GM12801 (cell line): Measurements from ENCODE around the gene VOPP1.

Source experiments
- CTCF ChIP-seq: IDR thresholded peaks from one replicate; pipeline ENCODE4 v1.5.1; 2011; ENCODE audit warnings: control low read depth; ENCODE audit not compliant: insufficient read length; ENCODE audit errors: extremely low read depth

Gene VOPP1

DNA sequence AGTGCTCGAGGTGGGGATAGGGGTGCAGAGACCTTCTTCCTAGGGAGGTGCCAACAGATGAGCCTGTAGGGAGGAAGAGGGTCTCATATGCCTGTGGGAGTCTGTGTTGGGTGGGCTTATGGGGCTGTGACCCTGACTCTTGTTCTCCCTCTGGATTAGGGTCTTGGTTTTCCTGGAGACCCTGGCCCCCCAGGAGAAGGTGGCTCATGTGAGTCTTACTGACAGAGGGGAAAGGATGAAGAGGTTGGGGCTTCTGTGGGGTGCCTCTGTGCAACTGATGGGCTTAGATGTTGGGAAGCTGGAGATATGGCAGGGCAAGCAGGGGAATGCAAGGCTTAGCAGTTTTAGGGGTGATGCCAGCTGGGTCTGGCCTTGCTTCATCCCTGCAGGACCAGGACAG is 20.2 kb upstream of the VOPP1 start:
- no peak for TF ChIP-seq CTCF

- TF ChIP-seq CTCF: no peak
These were observed 19.1 kb upstream of the VOPP1 start for GRCh38 chr7:55591282-55591931.

- no peak for TF ChIP-seq CTCF
These were observed 18.4 kb upstream of the VOPP1 start for GRCh38 chr7:55590517-55591281.

DNA sequence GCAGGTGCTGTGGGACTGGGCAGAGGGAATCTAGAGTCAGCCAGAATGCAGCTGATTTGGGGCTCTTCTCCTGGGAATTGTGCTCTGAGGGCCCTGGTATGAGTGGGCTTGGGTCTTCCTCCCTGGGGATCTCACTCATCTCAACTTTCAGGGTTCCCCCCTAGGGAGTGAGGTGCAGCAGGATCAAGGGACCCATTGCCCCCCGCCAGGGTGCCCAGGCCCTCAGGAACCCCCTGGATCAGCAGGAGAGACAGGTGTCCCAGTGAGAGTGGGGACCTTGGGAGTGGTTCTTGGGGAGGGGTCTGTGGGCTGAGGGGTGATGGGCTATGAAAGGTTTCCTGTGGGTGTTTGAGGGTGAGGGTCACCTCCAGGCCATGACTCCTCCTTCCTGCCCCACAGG is 17.6 kb upstream of the VOPP1 start:
- TF ChIP-seq CTCF: no peak

DNA sequence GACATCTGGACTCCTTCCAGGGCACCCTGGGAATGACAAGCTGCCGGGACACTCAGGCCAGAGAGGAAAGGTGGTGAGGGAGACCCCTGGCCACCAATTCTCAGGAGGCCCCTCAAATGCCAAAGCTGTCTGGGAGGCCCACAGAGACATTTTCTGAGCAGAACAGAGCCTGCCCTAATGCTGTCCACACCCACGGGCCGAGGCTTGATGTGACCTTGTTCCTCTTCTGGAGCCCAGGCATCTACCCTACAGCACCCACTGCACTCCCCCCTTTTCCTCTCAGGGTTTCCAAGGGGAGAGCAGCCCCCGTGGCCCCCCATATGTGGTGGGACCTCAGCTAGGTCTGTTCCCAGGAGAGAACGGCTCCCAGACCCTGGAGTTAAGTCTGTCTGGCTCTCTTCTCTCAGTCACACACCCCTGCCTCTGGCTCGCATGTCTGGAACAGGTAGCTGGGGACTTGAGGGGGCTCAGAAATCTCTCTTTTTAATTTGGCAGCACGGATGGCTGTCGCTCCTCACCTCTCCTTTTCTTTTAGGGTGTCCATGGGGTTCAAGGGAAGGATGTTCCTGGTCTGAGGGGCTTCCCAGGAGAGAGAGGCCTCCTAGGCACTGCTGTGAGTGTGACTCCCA is 16.8 kb upstream of the VOPP1 start:
- TF ChIP-seq CTCF: no peak

DNA sequence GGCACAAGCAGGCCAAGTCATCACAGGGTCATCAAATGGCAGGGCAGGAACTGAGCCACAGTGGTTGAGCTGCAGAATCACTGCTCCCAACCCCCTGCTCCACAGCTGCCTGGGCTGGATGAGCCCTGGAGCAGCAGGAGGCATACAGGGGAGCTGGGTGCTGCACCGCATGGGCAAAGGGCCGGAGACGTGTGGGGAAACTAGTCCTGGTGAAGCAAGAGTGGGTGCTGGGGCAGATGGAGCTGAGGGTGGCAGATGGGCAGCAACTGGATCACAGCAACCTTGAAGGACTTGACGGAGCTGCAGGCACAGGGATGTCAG is 16.0 kb upstream of the VOPP1 start:
- no peak for TF ChIP-seq CTCF

- TF ChIP-seq CTCF: no peak
These were observed 15.5 kb upstream of the VOPP1 start for GRCh38 chr7:55587687-55588378.
